Astrocyte of the hippocampus (primary cell): ENCODE results near the gene DLG2.

Experiments used
- DNase-seq: peaks from one replicate; pipeline ENCODE4 v3.0.0; 2011; ENCODE audit warnings: low read depth, low spot score

DLG2 gene

DNA sequence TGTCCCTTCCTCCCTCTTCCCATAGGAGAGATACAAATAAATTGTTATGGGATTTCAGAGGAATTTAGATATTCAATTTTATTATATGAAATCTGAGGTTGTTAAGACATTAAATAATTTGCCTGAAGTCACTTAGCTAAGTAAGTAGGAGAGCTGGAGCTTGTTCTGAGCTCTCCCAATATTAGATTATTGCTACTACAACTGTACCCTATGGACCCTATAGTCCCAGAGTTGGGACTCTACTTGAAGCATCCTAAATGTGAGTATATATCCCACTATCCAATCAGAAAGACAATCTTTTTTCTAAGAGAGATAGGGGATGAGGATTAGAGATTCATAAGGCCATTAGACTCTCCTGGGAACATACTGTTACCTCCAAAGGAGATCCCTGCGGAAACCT is 1130.0 kb downstream of the DLG2 start:
- DNase-seq, result peak; percentile 1

DNA sequence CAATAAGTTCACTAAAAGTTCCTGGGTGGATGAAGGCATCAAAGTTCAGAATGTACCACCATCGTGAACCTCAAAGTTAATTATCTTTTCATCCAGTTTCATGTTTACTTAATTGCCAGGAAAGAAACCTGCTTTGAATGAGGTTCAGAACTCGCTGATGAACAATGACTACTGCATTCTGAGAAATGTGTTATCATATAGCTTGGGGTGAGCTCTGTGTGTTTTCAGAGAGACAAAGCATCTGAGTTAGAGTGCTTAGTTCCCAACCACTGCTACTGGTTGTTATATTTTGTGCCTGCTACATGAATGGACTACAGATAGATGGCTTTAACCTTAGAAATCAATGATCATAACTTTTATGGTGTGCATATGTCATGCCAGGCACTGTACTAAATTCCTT is 1131.0 kb downstream of the DLG2 start:
- no peak for DNase-seq

DNA sequence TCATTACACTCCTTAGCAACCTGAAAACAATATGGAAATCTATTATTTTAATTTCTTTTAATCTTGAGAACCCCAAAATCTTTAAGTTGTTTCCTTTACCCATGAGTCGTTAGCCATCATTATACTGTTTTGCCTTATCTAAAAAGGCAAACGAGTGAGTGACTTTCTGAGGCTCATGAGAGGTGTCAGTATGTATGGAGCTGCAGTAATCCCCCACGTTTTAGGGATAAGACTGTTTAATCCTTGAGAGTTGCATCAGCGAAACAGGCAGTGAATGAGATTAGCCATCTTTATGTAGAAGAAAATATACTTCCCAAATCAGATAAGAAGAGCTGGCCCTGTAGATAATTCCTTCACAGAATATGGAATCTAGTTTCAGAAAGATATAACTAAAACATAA is 1147.0 kb downstream of the DLG2 start:
- no peak for DNase-seq

DNA sequence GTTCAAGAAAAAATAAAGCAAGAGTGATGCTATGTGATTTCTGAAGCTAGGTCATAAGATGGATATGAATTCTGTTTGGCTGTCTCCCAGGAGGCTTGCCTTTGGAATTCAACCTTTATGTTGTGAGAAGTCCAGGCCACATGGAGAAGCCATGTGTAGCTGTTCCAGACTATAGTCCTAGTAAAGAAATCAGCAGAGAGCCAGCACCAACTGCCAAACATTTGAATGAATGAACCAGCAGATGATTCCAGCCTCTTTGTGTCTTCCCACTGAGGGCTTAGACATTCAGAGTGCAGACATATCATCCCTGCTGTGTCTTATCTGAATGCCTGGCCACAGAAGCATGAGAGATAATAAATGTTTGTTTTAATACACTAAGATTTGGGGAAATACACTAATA is 1150.6 kb downstream of the DLG2 start:
- peak; percentile 5 for DNase-seq

DNA sequence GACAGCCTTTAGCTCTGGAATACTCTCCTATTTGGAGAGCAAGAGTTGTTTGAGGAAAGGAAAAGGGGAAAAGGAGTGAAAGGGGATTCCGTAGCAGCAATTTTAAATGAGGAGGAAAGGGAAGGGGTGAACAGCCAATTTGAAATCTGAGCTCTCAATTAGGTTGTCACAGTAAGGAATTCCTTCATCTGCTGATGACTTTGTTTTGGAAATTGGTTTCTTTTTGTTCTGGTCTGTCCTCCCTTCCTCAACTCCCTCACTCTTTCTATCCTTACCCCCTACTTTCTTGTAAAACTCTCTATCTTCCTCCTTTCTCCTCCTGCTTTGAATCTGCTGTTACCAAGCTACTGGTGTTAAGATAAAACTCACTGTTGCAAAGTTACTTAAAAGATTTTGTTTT is 1155.6 kb downstream of the DLG2 start:
- DNase-seq, result no peak

DNA sequence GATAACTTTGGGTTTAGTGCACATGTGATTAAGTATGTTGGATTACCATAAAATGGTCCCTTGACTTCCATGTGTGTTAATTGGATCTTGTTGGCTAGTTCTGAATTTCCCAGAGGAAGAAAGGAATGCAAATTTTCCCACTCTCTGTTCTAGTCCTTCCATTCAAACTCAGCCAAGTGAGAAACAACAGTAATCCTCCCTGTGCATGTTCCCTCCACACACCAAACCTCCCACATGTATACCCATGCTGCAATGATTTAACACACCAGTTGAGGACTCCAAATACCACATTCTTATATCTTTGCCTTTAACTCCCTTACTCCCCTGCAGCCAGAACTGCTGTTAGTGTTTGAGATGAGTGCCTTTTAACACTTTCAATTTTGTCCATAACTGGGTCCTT is 1158.9 kb downstream of the DLG2 start:
- DNase-seq, result peak; percentile 26

DNA sequence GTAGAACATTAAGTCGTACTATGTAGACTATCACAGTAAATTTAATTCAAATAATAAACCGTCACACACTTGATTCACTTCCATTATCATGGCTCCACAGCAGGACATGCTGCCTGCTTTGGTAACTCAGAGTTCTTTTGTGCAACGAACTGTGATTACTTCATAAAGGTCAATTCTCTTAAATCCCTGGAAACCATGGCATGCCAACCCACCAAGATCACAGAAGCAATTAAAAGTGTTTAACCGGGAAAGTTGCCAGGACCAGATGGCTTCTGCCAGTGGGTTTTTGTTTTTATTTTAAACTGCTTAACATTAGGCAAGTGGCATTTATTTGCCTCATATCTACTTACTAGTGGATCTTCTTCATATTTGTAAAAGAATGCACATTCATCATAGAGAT is 1162.1 kb downstream of the DLG2 start:
- peak; percentile 58 for DNase-seq

DNA sequence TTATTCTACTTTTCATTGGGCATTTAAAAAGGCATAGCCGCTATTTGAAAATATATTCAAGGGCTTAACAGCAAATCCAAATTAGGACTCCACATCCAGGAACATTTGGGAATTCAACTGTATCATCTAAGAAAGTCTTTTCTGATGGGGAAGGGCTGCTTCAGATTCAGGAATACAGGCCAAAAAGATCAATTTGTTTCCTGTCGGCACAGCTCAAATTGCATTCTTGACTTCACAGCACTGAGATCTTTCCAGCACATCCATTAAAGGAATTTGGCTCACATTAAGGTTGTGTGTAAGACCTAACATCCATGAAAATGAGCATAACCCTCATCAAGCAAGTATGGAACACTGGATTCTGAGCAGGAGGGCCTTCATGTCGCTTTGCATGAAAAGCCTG is 1171.5 kb downstream of the DLG2 start:
- DNase-seq, result no peak

DNA sequence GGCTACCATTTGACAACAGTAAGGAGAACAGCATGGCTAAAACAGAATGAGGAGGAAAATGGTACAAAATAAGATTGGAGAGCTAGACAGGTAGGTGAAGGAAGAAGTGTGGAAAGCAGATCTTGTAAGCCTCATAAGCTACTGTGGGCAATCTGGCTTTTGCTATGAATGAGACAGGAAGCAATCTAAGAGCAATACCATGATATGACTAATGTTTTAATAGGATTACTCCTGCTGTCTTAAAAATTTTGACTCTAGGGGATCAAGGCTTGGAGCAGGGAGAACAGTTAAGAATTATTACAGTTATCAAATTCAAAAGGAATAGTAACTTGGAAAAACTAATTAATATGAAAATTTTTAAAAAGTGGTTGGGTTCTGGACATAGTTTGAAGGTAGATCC is 1174.9 kb downstream of the DLG2 start:
- no peak for DNase-seq

DNA sequence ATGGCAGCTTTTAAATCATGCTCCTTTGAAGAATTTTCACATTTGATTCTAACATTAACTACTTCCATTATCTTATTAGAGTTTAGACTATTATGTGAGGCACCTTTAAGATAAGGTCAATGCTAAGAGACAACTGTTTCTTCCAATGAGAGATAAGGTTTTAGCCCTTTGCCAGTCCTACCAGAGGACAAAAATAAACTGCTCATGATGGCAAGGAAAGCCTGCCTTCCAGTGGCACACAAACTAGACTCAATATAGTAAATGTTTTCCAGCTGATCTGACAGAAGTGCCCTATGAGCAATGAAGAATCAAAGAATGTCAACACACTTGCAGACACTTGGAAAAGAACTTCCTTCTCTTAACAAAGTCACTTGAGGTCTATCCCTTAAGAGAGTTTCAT is 1188.6 kb downstream of the DLG2 start:
- no peak for DNase-seq

DNA sequence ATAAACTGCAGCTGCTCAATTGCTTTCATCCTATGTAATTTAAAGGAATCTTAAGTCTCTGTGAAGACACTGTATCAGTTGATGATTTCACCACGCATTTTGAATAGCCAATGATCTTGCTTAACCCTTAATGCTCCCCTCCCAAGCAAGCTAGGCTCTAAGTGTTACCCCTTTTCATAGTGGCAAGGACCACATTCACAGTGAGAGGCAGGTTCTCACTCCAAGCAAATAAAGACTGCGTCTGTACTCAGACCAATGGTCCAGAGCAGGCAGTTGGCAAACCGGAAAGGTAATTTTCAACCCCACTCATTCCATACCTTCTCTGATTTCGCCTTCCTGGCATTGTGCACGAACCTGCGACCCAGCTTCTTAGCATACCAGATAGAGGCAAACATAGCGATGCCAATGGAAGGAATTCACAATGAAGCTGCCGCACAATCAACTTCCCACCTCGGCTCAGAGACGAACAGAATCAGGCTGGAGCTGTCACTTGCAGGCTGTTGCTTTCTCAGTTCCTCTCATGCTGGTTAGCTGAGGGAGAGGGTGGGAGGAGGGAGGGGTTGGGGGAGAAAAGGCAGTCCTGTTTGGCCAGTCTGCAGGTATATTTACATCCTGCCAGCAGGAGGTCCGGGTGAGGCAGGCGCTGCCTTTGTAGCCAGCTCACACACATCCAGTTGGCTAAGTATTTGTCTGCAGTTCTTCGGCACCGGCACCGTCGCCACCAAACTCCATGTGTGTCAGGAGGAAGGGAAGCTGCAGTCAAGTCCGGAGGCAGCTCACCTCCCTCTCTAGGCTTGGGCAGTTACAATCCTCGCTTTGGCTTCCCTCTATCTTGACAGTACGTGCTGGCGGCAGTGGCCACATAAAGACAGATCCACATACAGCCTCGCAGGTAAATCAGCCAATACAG is 1189.8 kb downstream of the DLG2 start:
- DNase-seq, result peak; percentile 39

DNA sequence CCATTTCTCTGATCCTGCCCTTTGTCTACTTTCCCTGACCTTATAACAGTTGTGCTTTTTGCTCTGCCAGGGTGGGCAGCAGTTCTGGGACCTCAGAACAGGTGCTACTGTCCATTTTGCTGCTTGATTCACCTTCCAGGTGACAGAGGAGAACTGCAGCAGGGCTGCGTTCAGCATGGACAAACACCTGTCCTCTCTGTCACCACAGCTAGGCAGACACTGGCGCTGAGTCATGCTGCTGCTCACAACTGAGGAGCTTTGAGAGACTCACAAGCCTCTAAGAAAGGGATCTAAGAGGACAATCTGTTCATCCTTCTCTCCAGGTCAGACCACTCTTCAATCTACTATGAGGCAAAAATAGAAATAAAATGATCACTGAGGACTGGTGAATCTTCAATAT is 1196.5 kb downstream of the DLG2 start:
- DNase-seq, result no peak

DNA sequence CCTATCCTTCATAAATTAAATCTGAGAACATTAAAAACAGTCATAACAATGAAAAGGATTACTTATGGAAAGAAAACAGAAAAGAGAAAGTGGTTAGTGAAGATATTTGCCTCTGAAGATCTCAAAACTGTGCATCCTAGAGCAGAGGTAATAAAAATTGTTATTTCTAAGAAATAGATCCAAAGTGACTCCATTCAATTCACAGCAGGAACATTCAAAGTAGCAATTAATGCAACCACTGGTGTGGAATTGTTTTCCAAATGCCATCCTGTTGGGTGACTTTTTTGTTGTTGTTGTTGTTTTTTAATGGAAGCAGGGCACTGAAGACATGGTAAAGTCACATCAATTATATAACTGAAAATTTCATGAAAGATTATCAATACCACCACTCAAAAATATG is 1201.5 kb downstream of the DLG2 start:
- no peak for DNase-seq

DNA sequence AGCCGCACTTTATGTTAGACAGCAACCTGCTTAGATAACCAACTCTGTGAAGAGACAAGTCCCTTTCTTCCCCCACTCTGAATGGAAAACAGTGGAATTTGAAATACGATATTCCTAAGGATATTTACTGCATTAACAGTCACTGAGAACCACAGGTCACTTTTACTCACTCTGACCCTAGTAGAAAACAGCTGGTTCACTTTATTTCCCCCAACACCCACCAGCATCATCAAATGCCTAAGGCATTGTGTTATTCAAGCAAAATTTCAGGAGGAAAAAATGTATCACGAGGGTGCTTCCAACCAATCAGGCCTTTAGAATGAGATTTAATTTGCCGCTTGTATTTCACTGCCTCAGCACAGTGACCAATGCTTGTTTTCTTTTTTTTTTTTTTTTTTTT is 1206.9 kb downstream of the DLG2 start:
- peak; percentile 8 for DNase-seq

DNA sequence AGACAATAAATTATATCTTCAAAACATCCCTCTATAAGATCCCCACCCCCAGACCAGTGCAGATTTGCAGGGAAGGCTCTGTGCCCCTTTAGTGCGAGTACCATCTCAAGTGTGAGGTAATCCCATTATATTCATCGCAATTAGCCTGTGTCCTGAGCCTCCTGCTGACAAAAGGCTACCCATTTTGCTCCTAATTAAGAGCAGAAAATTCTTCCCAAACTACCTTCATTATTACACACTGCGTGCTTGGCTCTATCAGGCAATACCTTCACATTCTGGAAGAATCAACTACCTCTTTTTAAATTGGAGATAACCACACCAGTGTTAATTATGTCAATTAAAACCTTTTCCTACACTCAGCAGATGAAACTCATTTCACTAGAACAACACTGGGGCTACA is 1207.5 kb downstream of the DLG2 start:
- no peak for DNase-seq

DNA sequence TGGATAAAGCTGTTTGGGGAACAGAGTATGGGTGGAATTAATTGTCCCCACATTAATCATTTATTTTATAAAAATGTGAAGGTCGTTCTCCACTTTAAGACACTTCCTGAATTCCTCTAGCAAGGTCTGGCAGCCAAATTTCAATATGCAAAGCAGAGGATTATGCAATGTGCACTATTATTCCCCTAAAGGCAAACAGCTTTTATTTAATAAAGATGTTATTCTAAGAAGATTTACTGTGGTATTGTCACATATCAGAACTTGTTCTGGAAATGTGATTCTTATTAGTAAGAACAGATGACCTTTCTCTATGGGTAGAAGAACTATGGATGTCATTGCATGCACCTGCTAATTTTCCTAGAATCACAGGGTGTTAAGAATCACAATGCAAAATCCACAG is 1212.2 kb downstream of the DLG2 start:
- no peak for DNase-seq

DNA sequence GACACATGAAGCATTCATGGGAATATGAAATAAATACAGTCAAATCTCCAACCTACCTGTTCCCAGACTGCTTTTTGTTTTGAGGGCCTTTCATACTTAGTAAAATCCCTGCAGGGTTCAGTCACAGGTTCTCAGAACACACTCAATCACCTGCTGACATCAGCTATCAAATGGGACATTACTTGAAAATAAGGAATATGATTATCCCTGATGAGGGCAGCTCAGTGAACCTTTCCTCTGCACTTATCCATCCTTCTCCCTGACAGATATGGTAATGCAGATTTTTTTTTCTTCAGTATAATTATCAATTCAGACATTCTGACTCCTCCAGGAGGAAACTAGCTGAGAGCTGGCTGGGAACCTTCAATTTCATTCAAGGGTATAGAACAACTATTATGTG is 1213.6 kb downstream of the DLG2 start:
- no peak for DNase-seq

DNA sequence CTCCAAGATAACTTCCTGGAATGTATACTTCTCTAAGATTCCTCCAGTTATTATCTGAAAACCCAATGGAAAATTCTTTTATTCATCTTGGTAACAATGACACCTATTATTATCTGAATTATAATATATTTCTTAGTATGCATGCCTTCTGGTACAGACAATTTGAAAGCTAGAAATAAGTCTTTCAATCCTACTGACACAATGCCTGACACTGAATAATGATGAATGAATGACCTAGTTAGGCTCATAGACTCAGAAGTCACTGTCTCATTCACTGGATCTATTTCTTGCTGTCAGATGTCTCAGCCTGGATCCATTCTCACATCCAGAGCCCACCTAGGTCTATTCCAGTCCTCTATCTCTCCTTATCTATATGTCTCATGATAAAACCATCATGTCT is 1214.3 kb downstream of the DLG2 start:
- no peak for DNase-seq

DNA sequence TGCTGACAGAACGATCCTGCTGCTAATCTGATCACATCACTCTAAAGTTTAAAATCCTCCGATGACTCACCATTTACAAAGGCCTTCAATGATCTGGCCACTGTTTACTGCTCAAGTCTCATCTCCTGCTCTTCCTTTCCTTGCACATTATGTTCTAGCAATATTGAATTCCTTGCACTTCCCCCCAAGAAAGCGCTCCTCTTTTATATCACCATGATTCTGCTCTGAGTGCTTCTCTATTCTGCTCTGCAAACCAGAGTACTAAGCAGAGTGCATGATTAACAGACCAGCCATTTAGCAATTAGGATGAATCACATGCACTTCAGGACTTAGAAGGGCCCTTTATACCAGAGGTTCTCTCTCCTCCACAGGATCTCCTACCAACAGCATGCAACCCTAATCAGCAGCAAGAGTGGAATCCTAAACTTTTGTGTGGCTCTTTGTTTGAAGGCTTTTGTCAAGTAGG is 1218.2 kb downstream of the DLG2 start:
- peak; percentile 49 for DNase-seq

DNA sequence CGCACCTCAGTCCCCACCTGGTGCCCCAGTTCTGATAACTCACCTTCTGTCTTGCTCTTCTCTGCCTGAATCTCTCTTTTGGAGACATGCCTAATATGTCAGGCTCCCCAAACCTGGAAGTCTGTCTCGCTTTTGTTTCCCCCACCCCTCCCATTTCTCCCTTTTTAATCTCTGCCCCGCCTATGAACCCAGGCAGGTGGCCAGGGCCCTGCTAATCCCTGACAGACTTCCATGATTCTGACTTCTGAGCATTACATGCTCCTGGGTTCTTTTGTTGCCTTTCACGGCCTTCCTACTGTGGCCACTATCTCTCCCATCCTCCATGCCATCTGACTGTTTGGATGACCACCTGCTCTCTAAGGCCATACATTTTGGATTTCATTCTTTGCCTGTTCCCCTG is 1220.1 kb downstream of the DLG2 start:
- no peak for DNase-seq

DNA sequence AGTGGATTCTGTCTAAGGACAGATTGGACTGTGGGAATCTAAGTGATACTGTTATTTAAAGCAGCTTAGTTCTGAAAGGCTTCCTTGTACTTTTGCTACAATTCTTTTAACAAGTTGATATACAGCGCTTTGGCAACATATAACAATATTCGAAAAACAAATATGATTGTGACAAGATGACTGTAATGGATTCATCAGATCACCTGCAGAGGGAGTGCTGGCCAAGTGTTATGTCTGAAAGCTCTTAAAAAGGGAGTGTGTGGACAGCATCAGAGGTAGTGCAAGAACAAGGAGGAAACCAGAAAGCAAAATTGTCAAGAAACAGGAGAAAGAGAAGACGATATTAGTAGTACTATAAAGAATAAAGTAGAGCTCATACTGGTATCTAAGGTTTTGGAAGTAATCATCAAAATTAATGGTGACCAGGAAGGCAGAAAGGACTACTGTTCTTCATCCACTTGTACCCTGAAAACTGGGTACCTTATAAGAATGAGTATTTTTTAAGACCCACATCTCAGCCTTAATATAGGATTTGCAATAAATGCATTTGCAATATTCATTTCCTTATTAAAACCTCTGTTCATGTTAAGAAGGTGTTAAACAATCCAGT is 1229.0 kb downstream of the DLG2 start:
- DNase-seq, result peak; percentile 29

DNA sequence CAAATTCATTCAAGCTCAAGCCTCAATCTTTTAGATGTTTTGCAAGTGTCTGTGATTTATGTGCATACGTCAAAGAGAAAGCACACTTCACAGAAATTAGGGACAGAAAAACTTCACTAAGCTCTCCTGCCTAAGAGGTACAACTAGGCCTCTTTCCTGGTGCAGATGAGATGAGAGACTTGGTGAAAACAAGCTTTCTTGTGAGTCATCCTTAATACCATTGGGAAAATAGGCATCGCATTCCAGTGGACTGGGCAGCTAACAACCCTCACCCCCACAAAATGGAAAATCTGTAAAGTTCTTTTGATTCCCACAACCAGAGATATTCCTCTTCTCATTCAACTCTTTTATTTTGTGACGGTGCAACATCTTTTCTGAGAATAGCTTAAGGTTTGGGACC is 1230.6 kb downstream of the DLG2 start:
- peak; percentile 62 for DNase-seq

DNA sequence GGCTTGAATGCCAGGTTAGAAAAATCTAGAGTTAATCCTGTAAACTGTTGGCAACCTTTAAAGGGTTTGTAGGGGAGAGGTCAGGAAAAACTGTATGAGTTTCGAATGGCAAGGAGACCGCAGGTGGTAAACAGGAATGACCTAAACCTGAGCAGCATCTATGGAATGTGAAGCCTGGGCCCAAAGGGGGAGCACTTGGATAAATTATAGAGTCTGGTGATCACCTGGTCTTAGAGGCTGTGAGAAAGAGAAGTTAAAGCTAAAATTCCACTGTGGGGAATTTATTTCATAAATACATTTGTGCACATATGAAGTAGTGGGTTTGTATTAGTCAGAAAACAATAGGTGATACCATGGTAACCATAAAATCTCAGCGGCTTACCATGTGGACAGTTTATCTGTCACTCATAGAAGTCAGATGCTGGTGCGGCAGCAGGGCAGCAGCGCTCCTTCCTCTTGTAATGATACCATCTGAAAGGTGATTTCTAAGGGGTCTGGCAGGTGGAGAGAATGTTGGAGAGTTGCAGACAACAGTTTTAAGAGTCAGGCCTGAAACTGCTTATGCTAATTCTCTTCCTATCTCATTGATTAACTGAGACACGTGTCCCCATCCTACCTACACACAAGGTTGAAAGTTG is 1236.6 kb downstream of the DLG2 start:
- peak; percentile 56 for DNase-seq
